IPS DF 6.9 (cell line): Measurements from ENCODE around the gene EREG.

Source experiments
- DNase-seq: peaks from one replicate; pipeline ENCODE4 v3.0.0-alpha.2; 2013; ENCODE audit warnings: low read depth, low spot score
- H3K27ac ChIP-seq: one replicate; pipeline ENCODE4 v1.5.1; 2013; ENCODE audit warnings: low read length, control low read depth
- H3K27me3 ChIP-seq: 2 replicates; pipeline ENCODE4 v1.6.1; 2013; ENCODE audit warnings: mild to moderate bottlenecking, low read length; ENCODE audit not compliant: control insufficient read depth, insufficient read depth
- H3K36me3 ChIP-seq: 2 replicates; pipeline ENCODE4 v1.6.1; 2013; ENCODE audit warnings: low read length; ENCODE audit not compliant: control insufficient read depth, insufficient read depth
- H3K4me1 ChIP-seq: 2 replicates; pipeline ENCODE4 v1.6.1; 2013; ENCODE audit warnings: low read length; ENCODE audit not compliant: control insufficient read depth, insufficient read depth
- H3K4me3 ChIP-seq: 2 replicates; pipeline ENCODE4 v1.5.1; 2013; ENCODE audit warnings: mild to moderate bottlenecking, low read length
- H3K9me3 ChIP-seq: 2 replicates; pipeline ENCODE4 v1.6.1; 2013; ENCODE audit warnings: low read length, inconsistent platforms; ENCODE audit not compliant: control insufficient read depth, insufficient read depth
- WGBS: extraction: QIAGEN DNeasy Blood & Tissue Kit; methylation state at CpG from one replicate; pipeline ENCODE4 v1.1.7; 2013; ENCODE audit warnings: mixed read lengths, missing lambda C conversion rate; ENCODE audit not compliant: insufficient read length, insufficient coverage; 5-methylcytosine and 5-hydroxymethylcytosine counted together

EREG gene

DNA sequence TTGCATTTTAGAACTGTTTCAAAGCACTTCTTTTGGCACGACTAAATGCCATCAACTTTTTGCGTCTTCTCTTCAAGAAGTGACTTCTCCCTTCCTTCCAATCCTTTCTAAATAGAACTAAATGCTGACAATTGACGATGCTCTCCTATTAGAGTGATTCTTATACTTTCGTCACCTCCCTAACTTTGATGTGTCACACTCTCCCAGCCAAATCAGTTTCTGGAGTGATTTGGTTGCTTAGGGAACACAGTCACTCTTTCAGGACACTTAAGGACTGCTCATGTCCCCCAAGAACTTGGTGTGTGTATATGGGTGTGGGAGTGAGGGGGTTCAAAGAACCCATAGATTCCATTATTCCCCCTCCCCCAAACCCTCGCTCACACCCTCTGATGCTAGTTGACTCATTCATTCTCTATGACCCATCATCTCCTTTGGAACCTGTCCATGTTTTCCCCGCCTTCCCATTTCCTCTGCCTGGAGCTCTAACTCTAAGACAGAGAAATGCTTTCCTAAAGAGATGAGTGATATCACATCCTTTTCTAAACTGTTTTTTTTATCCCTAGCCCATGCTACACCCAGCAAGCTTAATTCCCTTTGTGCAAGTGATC is 53.2 kb downstream of the EREG start:
- Histone ChIP-seq H3K27ac (no peak overlapping the region), H3K4me1 (no peaks in the 10 kb centered on the region), H3K36me3 (no peaks in the 10 kb centered on the region), H3K9me3 (no peaks in the 10 kb centered on the region), H3K4me3 (no peak overlapping the region), H3K27me3 (no peaks in the 10 kb centered on the region)
- no peak for DNase-seq
- WGBS = no CpG with 5 or more reads among the region's 6 CpGs

DNA sequence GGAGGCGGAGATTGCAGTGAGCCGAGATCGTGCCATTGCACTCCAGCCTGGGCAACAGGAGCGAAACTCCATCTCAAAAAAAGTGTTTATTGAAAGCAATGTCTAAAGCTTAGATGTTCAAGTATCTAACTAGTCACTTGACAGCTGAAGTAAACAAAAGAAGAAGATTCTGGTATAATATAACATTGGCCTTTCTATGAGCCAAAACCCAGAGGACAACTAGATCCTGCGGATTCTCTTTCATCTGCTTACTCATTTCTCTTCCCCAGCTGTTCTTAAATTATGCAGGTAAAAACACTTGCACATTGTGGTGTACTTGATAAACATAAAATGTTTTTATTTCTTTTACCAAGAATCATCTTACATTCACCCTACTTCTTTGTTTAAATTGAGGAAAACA is 55.9 kb downstream of the EREG start:
- DNase-seq = no peak
- Histone ChIP-seq H3K36me3 (no peaks in the 10 kb centered on the region), H3K27me3 (no peaks in the 10 kb centered on the region), H3K27ac (no peak overlapping the region), H3K4me3 (no peak overlapping the region), H3K4me1 (no peaks in the 10 kb centered on the region), H3K9me3 (no peaks in the 10 kb centered on the region)
- WGBS = no CpG with 5 or more reads among the region's 5 CpGs

DNA sequence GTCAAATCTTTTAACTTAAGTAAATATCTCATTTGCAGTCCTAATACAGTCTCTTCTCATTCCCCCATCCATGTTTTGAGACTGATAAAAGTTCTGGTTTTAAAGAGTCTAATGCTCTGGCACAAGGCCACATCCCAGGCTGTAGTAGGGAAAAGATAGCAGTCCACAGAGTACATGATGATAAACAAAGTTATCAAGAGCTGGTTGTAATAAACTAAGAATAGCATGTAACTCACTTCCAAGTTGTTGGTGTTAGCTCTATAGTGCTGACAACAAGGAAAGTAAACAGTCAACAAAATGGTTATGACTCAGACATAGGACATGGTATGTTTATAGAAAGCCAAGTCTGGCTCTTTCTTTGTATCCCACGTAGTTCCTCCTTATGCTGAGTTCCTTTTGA is 58.2 kb downstream of the EREG start:
- Histone ChIP-seq H3K9me3 (no peaks in the 10 kb centered on the region), H3K27ac (no peak overlapping the region)
- no CpG with 5 or more reads among the region's 1 CpG for WGBS

DNA sequence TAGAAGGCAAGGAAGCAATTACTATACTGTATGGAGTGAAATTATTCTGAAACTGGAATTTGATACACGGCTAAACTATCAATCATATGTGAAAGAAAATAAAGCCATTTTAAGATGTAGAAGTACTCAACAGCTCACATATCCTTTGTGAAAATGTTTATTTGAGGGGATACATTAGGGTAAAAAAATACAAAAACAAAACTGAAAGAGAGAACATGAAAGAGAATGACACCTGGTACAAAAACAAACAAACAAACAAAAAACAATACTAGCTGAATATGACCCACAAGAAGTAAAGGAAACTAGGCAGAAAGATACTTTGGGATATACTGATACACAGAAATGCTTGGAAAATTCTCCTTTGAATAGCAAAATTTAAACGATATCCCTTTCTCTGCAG is 59.2 kb downstream of the EREG start:
- H3K4me3 ChIP-seq = no peak overlapping the region
- WGBS = no CpG with 5 or more reads among the region's 2 CpGs
- no peak overlapping the region for H3K27ac ChIP-seq
- DNase-seq = no peak
- no peaks in the 10 kb centered on the region for H3K27me3 ChIP-seq
- no peaks in the 10 kb centered on the region for H3K9me3 ChIP-seq
- H3K36me3 ChIP-seq = no peaks in the 10 kb centered on the region
- H3K4me1 ChIP-seq = no peaks in the 10 kb centered on the region

More for the DNA sequence above, 58.2 kb downstream of the EREG start:
- no peaks in the 10 kb centered on the region for H3K27me3 ChIP-seq
- H3K4me3 ChIP-seq = no peak overlapping the region
- H3K4me1 ChIP-seq = no peaks in the 10 kb centered on the region
- H3K36me3 ChIP-seq = no peaks in the 10 kb centered on the region
- DNase-seq = no peak

DNA sequence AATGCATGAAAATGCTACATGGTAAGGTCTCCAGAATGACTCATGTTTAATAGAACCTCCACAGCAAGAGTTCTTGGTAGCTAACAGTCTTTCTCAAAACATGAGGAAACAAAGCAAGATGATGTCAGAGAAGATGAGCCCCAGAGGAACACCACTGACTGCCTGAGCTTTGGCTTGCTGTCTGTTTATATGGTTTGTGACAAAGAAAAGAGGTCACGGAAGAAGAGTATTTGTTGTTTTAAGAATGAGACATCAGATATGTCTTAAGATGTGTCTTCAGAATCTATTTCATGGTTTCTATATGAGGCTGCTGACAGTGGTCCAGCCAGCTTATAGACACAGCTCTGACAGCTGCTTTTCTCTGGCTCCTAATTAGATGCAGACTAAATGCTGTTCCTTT is 61.2 kb downstream of the EREG start:
- H3K36me3 ChIP-seq = no peaks in the 10 kb centered on the region
- no peak for DNase-seq
- no peaks in the 10 kb centered on the region for H3K27me3 ChIP-seq
- WGBS = no CpG with 5 or more reads among the region's 1 CpG
- H3K4me1 ChIP-seq = no peaks in the 10 kb centered on the region
- no peaks in the 10 kb centered on the region for H3K9me3 ChIP-seq
- no peak overlapping the region for H3K27ac ChIP-seq
- H3K4me3 ChIP-seq = no peak overlapping the region

DNA sequence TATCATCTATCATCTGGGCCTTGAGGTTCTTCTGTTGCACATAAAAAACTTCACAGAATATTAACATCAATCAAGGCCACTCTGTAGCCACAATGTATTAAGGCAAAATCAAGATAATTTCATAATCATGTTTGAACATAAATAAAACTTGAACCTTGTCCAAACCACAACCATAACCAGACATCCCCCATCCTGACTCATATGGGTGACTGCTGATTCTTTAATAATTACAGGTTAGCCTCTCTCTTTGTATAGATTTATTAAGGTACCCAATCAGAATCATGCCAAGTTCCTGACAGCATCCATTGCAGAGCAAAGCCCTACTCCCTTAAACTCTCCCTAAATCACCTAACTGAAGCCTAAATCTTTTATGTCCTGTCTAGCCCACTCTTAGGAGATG is 63.3 kb downstream of the EREG start:
- Histone ChIP-seq H3K27ac (no peak overlapping the region), H3K27me3 (no peaks in the 10 kb centered on the region), H3K36me3 (no peaks in the 10 kb centered on the region), H3K4me1 (no peaks in the 10 kb centered on the region), H3K4me3 (no peak overlapping the region), H3K9me3 (no peaks in the 10 kb centered on the region)
- DNase-seq = no peak

DNA sequence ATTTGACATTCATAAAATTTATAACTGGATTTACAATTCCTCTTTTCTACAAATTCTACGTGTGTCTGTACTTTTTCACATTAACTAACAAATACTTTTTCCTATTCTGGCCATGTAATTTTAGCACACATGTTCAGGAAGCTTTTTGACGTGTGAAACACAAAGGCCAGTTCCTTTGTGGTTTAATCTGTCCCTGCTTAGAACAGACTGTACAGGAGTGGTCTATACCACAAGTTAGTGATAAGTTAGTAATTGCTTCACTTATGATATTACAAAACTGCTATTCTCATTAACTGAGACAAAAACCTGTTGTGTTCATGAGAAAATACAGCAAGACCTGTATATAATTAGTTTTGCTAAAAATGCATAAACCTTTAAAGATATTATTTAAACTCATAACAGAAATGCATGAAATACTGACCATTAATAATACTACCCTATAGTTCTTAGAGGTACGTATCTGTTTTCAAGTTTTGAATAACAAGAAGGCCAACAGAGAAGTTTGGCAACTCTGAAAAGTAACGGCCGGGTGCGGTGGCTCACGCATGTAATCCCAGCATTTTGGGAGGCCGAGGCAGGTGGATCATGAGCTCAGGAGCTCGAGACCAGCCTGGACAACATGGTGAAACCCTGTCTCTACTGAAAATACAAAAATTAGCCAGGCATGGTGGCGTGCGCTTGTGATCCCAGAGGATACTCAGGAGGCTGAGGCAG is 66.3 kb downstream of the EREG start:
- H3K27me3 ChIP-seq = no peaks in the 10 kb centered on the region
- 100% methylated on average over 1 of the region's 11 CpGs for WGBS
- H3K27ac ChIP-seq = no peak overlapping the region
- H3K4me3 ChIP-seq = no peak overlapping the region
- no peak for DNase-seq
- H3K4me1 ChIP-seq = no peaks in the 10 kb centered on the region
- H3K36me3 ChIP-seq = no peaks in the 10 kb centered on the region
- no peaks in the 10 kb centered on the region for H3K9me3 ChIP-seq

DNA sequence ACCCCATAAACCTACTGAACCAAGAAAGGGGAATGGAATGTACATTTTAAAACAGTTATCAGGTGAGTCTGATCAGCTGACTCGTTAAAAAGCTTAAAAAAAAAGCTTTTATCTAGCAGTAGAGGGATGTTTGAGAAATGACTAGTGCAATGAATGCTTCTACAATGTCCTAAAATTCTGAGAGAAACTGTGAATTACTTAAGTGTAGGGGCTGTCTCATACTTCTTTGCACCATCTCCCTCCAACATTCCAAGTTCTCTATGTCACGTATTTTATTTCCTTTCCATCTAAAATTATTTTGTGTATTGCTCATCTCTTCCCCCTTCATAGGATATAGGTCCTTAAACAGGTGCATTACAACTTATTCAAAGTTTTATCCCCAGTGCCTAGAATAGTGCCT is 68.1 kb downstream of the EREG start:
- H3K9me3 ChIP-seq = no peaks in the 10 kb centered on the region
- no peaks in the 10 kb centered on the region for H3K36me3 ChIP-seq
- WGBS = 100% methylated on average over 1 of the region's 2 CpGs
- H3K27me3 ChIP-seq = no peaks in the 10 kb centered on the region
- H3K4me1 ChIP-seq = no peaks in the 10 kb centered on the region
- no peak overlapping the region for H3K4me3 ChIP-seq
- no peak for DNase-seq
- H3K27ac ChIP-seq = no peak overlapping the region

DNA sequence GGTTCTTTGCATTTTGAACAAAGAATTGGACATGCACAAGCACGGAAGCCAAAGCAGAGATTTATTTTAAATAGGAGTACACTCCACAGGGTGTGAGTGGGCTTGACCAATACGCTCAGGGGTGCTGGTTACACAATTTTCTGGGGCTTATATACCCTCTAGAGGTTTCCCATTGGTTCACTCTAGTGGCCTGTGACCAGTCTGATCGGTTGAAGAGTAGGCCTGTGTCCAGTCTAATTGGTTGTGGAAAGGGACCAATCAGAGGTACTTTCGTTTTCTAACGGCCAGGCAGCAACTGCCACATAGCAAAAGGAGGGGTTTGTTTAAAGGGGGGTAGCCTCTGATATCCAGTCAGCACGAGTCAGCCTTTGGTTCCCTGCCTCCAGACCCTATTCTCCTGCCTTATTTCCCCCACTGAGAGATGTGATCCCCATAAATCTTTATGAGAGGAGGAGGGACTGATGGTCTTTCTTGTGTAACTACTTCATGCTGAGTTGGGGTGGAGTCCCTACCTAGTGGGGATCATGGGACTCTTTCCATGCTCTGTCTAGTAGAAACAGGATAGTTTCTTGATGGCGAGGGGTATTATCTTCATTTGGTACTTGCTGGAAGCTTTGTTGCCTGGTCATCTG is 68.7 kb downstream of the EREG start:
- no CpG with 5 or more reads among the region's 7 CpGs for WGBS
- H3K27ac ChIP-seq = no peak overlapping the region

DNA sequence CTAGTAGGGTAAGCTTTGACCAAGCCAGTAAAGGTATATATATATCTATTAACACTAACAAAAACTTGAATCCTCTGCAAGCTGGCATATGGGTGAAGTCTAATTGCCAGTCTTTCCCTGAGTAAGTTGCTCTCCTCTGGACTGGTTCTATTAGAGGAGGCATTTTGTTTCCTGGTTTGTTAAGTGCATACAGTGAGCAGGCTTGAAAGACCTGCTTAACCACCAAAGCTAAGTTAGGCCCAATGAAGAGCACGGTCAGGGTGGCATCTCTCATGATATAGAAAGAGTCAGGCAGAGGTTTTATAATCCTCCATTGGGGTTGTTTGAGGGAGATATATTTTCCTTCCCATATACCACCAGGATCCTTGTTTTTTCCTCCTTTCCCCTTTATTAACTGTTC is 70.4 kb downstream of the EREG start:
- no peaks in the 10 kb centered on the region for H3K4me1 ChIP-seq
- H3K27me3 ChIP-seq = no peaks in the 10 kb centered on the region
- WGBS = no CpG with 5 or more reads among the region's 1 CpG
- no peaks in the 10 kb centered on the region for H3K9me3 ChIP-seq
- H3K36me3 ChIP-seq = no peaks in the 10 kb centered on the region
- no peak overlapping the region for H3K4me3 ChIP-seq
- H3K27ac ChIP-seq = no peak overlapping the region
- no peak for DNase-seq

More for the DNA sequence above, 68.7 kb downstream of the EREG start:
- H3K36me3 ChIP-seq = no peaks in the 10 kb centered on the region
- no peaks in the 10 kb centered on the region for H3K4me1 ChIP-seq
- DNase-seq = no peak
- H3K27me3 ChIP-seq = no peaks in the 10 kb centered on the region
- no peak overlapping the region for H3K4me3 ChIP-seq
- H3K9me3 ChIP-seq = no peaks in the 10 kb centered on the region

DNA sequence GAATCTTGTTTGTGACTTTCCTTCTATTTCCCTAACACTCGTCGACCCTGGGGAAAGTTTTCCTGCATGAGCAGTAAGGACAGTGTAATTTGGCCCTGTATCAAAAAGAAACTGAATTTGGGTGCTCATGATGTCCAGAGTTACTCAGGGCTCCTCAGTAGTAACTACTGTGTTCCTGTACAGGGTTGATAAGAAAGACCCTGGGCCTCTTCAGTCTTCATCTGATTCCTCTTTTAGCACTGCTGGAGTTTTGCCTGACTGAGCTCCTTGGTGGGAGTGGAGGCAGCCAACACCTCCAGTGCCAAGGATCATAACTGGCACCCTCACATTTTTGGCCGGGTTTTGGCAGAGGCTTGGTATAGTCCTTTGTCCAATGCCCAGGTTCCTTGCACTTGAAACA is 72.9 kb downstream of the EREG start:
- WGBS = no CpG with 5 or more reads among the region's 3 CpGs
- Histone ChIP-seq H3K27me3 (no peaks in the 10 kb centered on the region), H3K9me3 (no peaks in the 10 kb centered on the region), H3K4me3 (no peak overlapping the region), H3K27ac (no peak overlapping the region), H3K4me1 (no peaks in the 10 kb centered on the region), H3K36me3 (no peaks in the 10 kb centered on the region)
- no peak for DNase-seq
